Sigmoid colon (tissue), 7 donors: ENCODE data around the gene CDCP1. TPM values are rescaled to one million over a fixed set of nuclear protein-coding genes. Genes with fewer than 3 reads are reported as not detected.

Experiments
- DNase-seq: peaks from one replicate; pipeline ENCODE4 v3.0.0-alpha.2; 2019
- H3K27ac ChIP-seq, 4 donors: fragments of 200-600 bp; sonication (generic); one replicate each; pipeline ENCODE4 v1.5.1; 2016 to 2019; ENCODE audit warnings: mild to moderate bottlenecking in 1 of 4
- H3K27me3 ChIP-seq, 3 donors: fragments of 200-600 bp; sonication (generic); one replicate each; pipeline ENCODE4 v1.5.1; 2019; ENCODE audit warnings: mild to moderate bottlenecking in 1 of 3
- H3K36me3 ChIP-seq, 4 donors: fragments of 200-600 bp; sonication (generic); one replicate each; pipeline ENCODE4 v1.5.1; 2016 to 2019
- H3K4me1 ChIP-seq, 4 donors: fragments of 200-600 bp; sonication (generic); one replicate each; pipeline ENCODE4 v1.5.1; 2017 to 2019
- H3K4me3 ChIP-seq, 4 donors: fragments of 200-600 bp; sonication (generic); one replicate each; pipeline ENCODE4 v1.5.1; 2017 to 2019; ENCODE audit warnings: mild to moderate bottlenecking in 2 of 4, moderate library complexity in 1 of 4
- H3K9me3 ChIP-seq, 4 donors: fragments of 200-600 bp in 3 of 4; sonication (generic) in 3 of 4; one replicate each; pipeline versions ENCODE4 v1.5.1 to v1.6.1; 2013 to 2019
- EP300 ChIP-seq, 4 donors: sonication (generic); formaldehyde crosslinking; IDR thresholded peaks; one replicate each; pipeline ENCODE4 v1.6.1; 2017; ENCODE audit warnings: antibody characterized with exemption in 4 of 4
- POLR2A ChIP-seq, 2 donors: fragments of 450-650 bp; IDR thresholded peaks; one replicate each; pipeline ENCODE4 v1.6.1; 2016; ENCODE audit warnings: antibody characterized with exemption in 2 of 2, mild to moderate bottlenecking in 2 of 2, moderate library complexity in 2 of 2
- POLR2AphosphoS5 ChIP-seq, 4 donors: sonication (generic); formaldehyde crosslinking; IDR thresholded peaks; one replicate each; pipeline ENCODE4 v1.6.1; 2017; ENCODE audit warnings: antibody characterized with exemption in 4 of 4
- WGBS, 2 donors: extraction: QIAGEN DNeasy Blood & Tissue Kit; methylation state at CpG; one replicate each; pipeline ENCODE4 v1.1.7; 2013; 5-methylcytosine and 5-hydroxymethylcytosine counted together
- intact Hi-C: fragments of 100-400 bp; cut with DNase I; formaldehyde crosslinking; loops from one replicate; pipeline ENCODE4 v1.15.1; 2023
- polyA plus RNA-seq, 3 donors: library from polyadenylated mRNA; stranded (reverse); fragments of 200-250 nt; gene quantifications; one replicate each; pipeline ENCODE4 v1.2.3, GENCODE V29; 2013
- total RNA-seq, 4 donors: library from RNA; depleted of rRNA; stranded (reverse); fragments of >200 nt; gene quantifications; one replicate each; pipeline ENCODE4 v1.1.0, GENCODE V29; 2016
- TF ChIP-seq, protein P1 (sequence below), 4 experiments: fragments of 450-650 bp in 3 of 4; fragments of 200-600 bp in 1 of 4; IDR thresholded peaks; one replicate each; pipeline ENCODE4 v1.5.1; 2016 to 2019; ENCODE audit warnings: antibody characterized with exemption in 4 of 4, mild to moderate bottlenecking in 3 of 4, moderate library complexity in 2 of 4
- donor health status: healthy with polysubstance abuse.
- donor health status: Bipolar disorder and iron deficiency.
- donor health status: healthy.

Gene CDCP1
- total and polyA plus RNA-seq, 7 donors, result 0.71 to 35.2 (median 1.2) TPM

DNA sequence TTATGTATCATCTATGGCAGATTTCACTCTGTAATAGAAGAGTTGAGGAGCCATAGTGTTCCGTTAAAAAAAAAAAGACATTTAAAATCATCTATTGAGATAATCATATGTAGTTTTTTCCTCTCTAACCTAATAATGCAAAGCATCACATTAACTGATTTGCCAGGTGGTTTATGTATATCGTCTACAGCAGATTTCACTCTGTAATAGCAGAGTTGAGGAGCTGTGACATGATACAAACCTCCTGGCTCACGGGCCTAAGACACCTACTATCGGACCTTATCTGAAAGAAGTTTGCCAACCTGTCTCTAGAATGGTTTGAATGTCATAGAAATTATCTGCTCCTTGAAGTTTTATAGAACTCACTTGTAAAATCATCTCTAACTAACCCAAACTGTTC is 29.8 kb downstream of the CDCP1 start:
- Histone ChIP-seq H3K4me1 (peaks cover 0 to 27% (median 17%) of the 10 kb centered on the region in 4 donors), H3K27ac (no peak overlapping the region), H3K4me3 (no peak overlapping the region), H3K9me3 (no peaks in the 10 kb centered on the region), H3K27me3 (no peaks in the 10 kb centered on the region), H3K36me3 (no peaks in the 10 kb centered on the region)
- TF ChIP-seq, protein P1, sequence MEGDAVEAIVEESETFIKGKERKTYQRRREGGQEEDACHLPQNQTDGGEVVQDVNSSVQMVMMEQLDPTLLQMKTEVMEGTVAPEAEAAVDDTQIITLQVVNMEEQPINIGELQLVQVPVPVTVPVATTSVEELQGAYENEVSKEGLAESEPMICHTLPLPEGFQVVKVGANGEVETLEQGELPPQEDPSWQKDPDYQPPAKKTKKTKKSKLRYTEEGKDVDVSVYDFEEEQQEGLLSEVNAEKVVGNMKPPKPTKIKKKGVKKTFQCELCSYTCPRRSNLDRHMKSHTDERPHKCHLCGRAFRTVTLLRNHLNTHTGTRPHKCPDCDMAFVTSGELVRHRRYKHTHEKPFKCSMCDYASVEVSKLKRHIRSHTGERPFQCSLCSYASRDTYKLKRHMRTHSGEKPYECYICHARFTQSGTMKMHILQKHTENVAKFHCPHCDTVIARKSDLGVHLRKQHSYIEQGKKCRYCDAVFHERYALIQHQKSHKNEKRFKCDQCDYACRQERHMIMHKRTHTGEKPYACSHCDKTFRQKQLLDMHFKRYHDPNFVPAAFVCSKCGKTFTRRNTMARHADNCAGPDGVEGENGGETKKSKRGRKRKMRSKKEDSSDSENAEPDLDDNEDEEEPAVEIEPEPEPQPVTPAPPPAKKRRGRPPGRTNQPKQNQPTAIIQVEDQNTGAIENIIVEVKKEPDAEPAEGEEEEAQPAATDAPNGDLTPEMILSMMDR (IDR thresholded peaks at IDR 0.05), result no peak
- TF ChIP-seq EP300 (IDR thresholded peaks at IDR 0.05), result no peak
- intact Hi-C loops, result no loop called here
- DNase-seq, result no peak
- WGBS, 2 donors, result 90 to 95% methylated on average over 4 of the region's 4 CpGs

DNA sequence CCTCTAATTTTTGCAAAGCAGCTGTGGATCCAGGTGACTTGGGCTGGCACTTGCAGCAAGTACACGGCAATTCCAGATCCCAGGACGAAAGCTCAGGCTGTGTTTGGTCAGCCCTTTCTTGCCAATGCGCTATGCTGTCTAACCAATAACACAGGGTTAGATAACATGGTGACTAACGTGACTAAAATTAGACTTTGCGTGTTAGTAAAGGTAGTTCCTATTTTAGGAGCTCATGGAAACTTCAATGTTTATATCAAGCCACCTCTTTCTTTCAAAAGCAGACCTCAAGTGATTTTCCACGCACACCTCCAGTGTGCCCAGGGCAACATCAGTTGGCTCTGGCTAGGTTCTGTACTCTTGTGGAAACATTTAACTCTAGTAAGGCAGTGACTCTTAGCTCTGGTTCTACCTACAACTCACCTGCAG is 32.5 kb downstream of the CDCP1 start:
- DNase-seq, result no peak
- Histone ChIP-seq H3K36me3 (no peaks in the 10 kb centered on the region), H3K4me3 (no peak overlapping the region), H3K27me3 (no peaks in the 10 kb centered on the region), H3K27ac (peak overlapping the region in 3 of 4 donors; percentile 38 to 71 (median 69)), H3K4me1 (peaks cover 0 to 18% (median 14%) of the 10 kb centered on the region in 4 donors), H3K9me3 (no peaks in the 10 kb centered on the region)
- intact Hi-C loops, result loop anchor here (5.0 kb wide), 1 partner anchor 74 kb away; no protein-coding TSS in a partner anchor
- peak in 2 of 4 donors; percentile 46 to 57 for TF ChIP-seq EP300 (IDR thresholded peaks at IDR 0.05)
- TF ChIP-seq POLR2A (IDR thresholded peaks at IDR 0.05), result no peak
- TF ChIP-seq, protein P1 (IDR thresholded peaks at IDR 0.05), result no peak
- peak in 2 of 4 donors; percentile 38 to 46 for TF ChIP-seq POLR2AphosphoS5 (IDR thresholded peaks at IDR 0.05)
- WGBS, 2 donors, result 78 to 80% methylated on average over 6 of the region's 6 CpGs

DNA sequence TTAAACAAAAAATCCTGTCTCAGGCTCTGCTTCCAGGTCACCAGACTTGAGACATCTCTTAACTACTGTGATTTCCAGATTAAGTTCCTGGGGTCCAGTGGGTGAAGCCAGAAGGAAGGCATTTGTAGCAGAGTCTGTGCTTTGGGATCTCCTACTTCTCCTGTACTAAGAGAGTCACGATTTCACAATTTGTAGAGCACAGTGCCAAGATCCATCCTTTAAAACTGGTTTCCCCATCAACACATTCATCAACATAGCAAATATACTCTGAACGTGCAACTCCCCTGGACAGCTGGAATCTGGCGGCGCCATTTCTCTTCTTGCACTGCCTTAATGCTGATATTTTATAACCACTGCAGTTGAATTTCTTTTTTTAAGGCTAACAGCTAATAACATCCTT is 33.2 kb downstream of the CDCP1 start:
- TF ChIP-seq POLR2A (IDR thresholded peaks at IDR 0.05) (no peak), POLR2AphosphoS5 (IDR thresholded peaks at IDR 0.05) (no peak), EP300 (IDR thresholded peaks at IDR 0.05) (no peak)
- TF ChIP-seq, protein P1 (IDR thresholded peaks at IDR 0.05), result no peak
- Histone ChIP-seq H3K27ac (peak overlapping the region in 3 of 4 donors; percentile 38 to 71 (median 69)), H3K36me3 (no peaks in the 10 kb centered on the region), H3K9me3 (no peaks in the 10 kb centered on the region), H3K4me1 (peaks cover 0 to 18% (median 14%) of the 10 kb centered on the region in 4 donors), H3K27me3 (no peaks in the 10 kb centered on the region), H3K4me3 (no peak overlapping the region)
- no peak for DNase-seq
- intact Hi-C loops, result loop anchor here (5.0 kb wide), 1 partner anchor 74 kb away; no protein-coding TSS in a partner anchor
- 59 to 84% methylated on average over 4 of the region's 4 CpGs for WGBS, 2 donors

DNA sequence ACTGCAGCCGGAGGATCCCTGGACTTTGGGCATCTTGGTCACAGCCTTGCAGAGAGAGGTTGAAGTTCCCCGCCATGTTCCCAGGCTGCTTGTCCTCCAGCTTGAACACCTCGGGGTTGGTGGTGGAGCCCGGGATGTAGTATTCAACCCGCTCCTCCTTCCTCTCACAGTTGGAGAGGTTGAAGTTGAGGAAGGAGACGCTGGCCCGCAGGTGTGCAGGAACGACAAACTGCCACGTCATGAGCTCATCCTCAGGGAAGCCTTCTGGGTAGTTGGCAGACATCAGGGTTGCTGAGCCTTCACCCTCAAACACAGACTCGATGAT is 35.7 kb downstream of the CDCP1 start:
- Histone ChIP-seq H3K4me1 (peaks cover 0 to 18% (median 14%) of the 10 kb centered on the region in 4 donors), H3K4me3 (no peak overlapping the region), H3K27me3 (no peaks in the 10 kb centered on the region), H3K27ac (no peak overlapping the region), H3K36me3 (no peaks in the 10 kb centered on the region), H3K9me3 (no peaks in the 10 kb centered on the region)
- TF ChIP-seq POLR2AphosphoS5 (IDR thresholded peaks at IDR 0.05), result no peak
- TF ChIP-seq, protein P1 (IDR thresholded peaks at IDR 0.05), result no peak
- TF ChIP-seq EP300 (IDR thresholded peaks at IDR 0.05), result no peak
- no peak for TF ChIP-seq POLR2A (IDR thresholded peaks at IDR 0.05)
- WGBS, 2 donors, result 19 to 64% methylated on average over 10 of the region's 10 CpGs
- DNase-seq, result no peak
- intact Hi-C loops, result loop anchor here (2.0 to 5.0 kb wide), 2 partner anchors 58 to 77 kb away; no protein-coding TSS in a partner anchor
